ENCODE data around the gene ADGB. TPM values are rescaled to one million over a fixed set of nuclear protein-coding genes. Genes with fewer than 3 reads are reported as not detected.

The ADGB gene
- total and polyA plus RNA-seq, 9 of the 15 experiments (the other 6 are each of a cell fraction or from before 2014, with no cell fraction given), result not detected

DNA sequence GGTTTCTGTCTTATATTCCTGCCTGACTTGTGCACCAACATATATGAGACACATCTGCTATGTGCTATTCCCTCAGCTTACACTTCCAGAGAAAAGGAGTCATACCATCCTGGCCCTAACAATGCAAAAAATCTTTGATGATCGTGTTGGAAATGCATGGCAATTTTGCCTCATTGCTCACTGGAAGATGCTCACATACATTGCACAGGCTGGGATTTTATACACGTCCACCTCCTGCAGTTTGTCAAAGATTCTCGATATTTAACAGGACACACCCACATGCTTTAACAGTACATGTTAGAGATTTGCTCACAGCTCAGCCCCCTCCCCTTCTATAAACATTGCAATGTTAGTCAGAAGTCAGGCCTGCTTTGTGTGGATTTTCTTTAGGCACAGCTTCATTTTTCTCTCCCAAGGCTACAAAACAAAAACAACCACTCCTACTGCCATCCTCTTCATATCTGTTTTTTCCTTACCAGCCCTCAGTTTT is 66.1 kb downstream of the ADGB start (continued):
- TF ChIP-seq ZBTB12 (CRISPR knock-in tag; IDR thresholded peaks at IDR 0.05) (no peak), THRB (CRISPR knock-in tag; conservative IDR thresholded peaks at IDR 0.05) (no peak), RUNX1 (IDR thresholded peaks at IDR 0.05; ENCODE audit: low read depth) (no peak), GTF2F1 (IDR thresholded peaks at IDR 0.05; ENCODE audit: low read depth, low read length) (no peak), HDGF (IDR thresholded peaks at IDR 0.05) (no peak), XRCC4 (IDR thresholded peaks at IDR 0.05; ENCODE audit: extremely low read depth, insufficient read depth, insufficient read length) (no peak), ASH1L (IDR thresholded peaks at IDR 0.05; ENCODE audit: borderline replicate concordance, low read depth, partially characterized antibody) (no peak), POLR2AphosphoS2 (IDR thresholded peaks at IDR 0.05; ENCODE audit: low read length) (no peak), ZBTB5 (IDR thresholded peaks at IDR 0.05) (no peak)
